ENCODE data around the gene RNF144B. TPM values are rescaled to one million over a fixed set of nuclear protein-coding genes. Genes with fewer than 3 reads are reported as not detected.

The RNF144B gene
- total RNA-seq, 1 experiment from 2014 or later = 8.2 TPM

GRCh38 chr6:18496462-18496861 lies 109.3 kb downstream of the RNF144B start:
- TF ChIP-seq E2F4 (CRISPR knock-in tag; IDR thresholded peaks at IDR 0.05; ENCODE audit: borderline replicate concordance, low read depth) (no peak), ARID4B (CRISPR knock-in tag; IDR thresholded peaks at IDR 0.05; ENCODE audit: borderline replicate concordance) (no peak), RELA (CRISPR knock-in tag; IDR thresholded peaks at IDR 0.05; ENCODE audit: borderline replicate concordance) (no peak), NFATC4 (CRISPR knock-in tag; IDR thresholded peaks at IDR 0.05) (no peak), HMGXB4 (CRISPR knock-in tag; IDR thresholded peaks at IDR 0.05) (no peak), ETV6 (CRISPR knock-in tag; IDR thresholded peaks at IDR 0.05) (no peak), JAZF1 (CRISPR knock-in tag; IDR thresholded peaks at IDR 0.05) (no peak), ZNF281 (CRISPR knock-in tag; IDR thresholded peaks at IDR 0.05) (no peak), ZNF671 (CRISPR knock-in tag; IDR thresholded peaks at IDR 0.05) (no peak), SMAD3 (CRISPR knock-in tag; IDR thresholded peaks at IDR 0.05; ENCODE audit: borderline replicate concordance) (no peak)
- ChIA-PET POLR2A (no interaction called here), CTCF (no interaction called here)
- Mint-ChIP-seq H3K9me3 (no peaks in the 10 kb centered on the region), H3K4me1 (peaks cover 5% of the 10 kb centered on the region), H3K36me3 (no peaks in the 10 kb centered on the region), H3K27ac (no peak overlapping the region), H3K27me3 (ENCODE audit: low read depth) (no peaks in the 10 kb centered on the region; the same call in 1 of the 2 replicates), H3K4me3 (no peak overlapping the region)
- ATAC-seq (no peak), DNase-seq (ENCODE audit: low spot score) (no peak)

GRCh38 chr6:18497006-18497405 lies 109.9 kb downstream of the RNF144B start:
- no peaks in the 10 kb centered on the region for H3K36me3 Mint-ChIP-seq
- ATAC-seq (no peak), DNase-seq (ENCODE audit: low spot score) (no peak)
- no peak for TF ChIP-seq ATF2 (CRISPR knock-in tag; IDR thresholded peaks at IDR 0.05; ENCODE audit: borderline replicate concordance, low read depth)
- no peak for TF ChIP-seq ZBTB21 (CRISPR knock-in tag; IDR thresholded peaks at IDR 0.05; ENCODE audit: borderline replicate concordance)
- TF ChIP-seq ELF4 (CRISPR knock-in tag; IDR thresholded peaks at IDR 0.05; ENCODE audit: low read depth) = no peak
- no peak overlapping the region for H3K4me3 Mint-ChIP-seq
- ChIA-PET CTCF (interaction anchor here (0.8 kb wide), 1 partner anchor 376 kb away, joined by 3 read pairs; no protein-coding TSS in a partner anchor), POLR2A (no interaction called here)
- H3K27ac Mint-ChIP-seq = no peak overlapping the region
- 0 out of 2 replicates have a peak, but pooled peaks cover 3% of the 10 kb centered on the region for H3K4me1 Mint-ChIP-seq
- H3K9me3 Mint-ChIP-seq = no peaks in the 10 kb centered on the region
- no peaks in the 10 kb centered on the region; the same call in 1 of the 2 replicates for H3K27me3 Mint-ChIP-seq (ENCODE audit: low read depth)

Data from WTC11 (cell line).